Trophoblast cell (in vitro differentiated cells and primary cell): ENCODE data around the gene IL20RB.

Experiments used
- DNase-seq, 2 donors: peaks; one replicate each; pipeline ENCODE4 v3.0.0-alpha.2; 2016
- H2AFZ ChIP-seq: 2 replicates; pipeline ENCODE4 v1.6.1; 2013; ENCODE audit warnings: low read length, moderate library complexity, mild to moderate bottlenecking; ENCODE audit not compliant: insufficient read depth, poor library complexity
- H2AK5ac ChIP-seq: 2 replicates; pipeline ENCODE4 v1.6.1; 2013; ENCODE audit warnings: mild to moderate bottlenecking, low read length
- H2BK120ac ChIP-seq: 2 replicates; pipeline ENCODE4 v1.6.1; 2013; ENCODE audit warnings: low read length, mild to moderate bottlenecking, moderate library complexity; ENCODE audit not compliant: insufficient read depth, poor library complexity
- H2BK12ac ChIP-seq: 2 replicates; pipeline ENCODE4 v1.6.1; 2013; ENCODE audit warnings: mild to moderate bottlenecking, low read length, moderate library complexity
- H2BK5ac ChIP-seq: 2 replicates; pipeline ENCODE4 v1.6.1; 2013; ENCODE audit warnings: low read length, low read depth, moderate library complexity, mild to moderate bottlenecking; ENCODE audit not compliant: poor library complexity
- H3K14ac ChIP-seq: 2 replicates; pipeline ENCODE4 v1.6.1; 2013; ENCODE audit warnings: mild to moderate bottlenecking, low read length
- H3K18ac ChIP-seq: 2 replicates; pipeline ENCODE4 v1.6.1; 2013; ENCODE audit warnings: mild to moderate bottlenecking, low read length
- H3K23ac ChIP-seq: 2 replicates; pipeline ENCODE4 v1.6.1; 2013; ENCODE audit warnings: low read length
- H3K27ac ChIP-seq: 2 replicates; pipeline ENCODE4 v1.5.1; 2013; ENCODE audit warnings: low read depth, mild to moderate bottlenecking, inconsistent platforms, low read length, moderate library complexity
- H3K27me3 ChIP-seq: 2 replicates; pipeline ENCODE4 v1.6.1; 2013; ENCODE audit warnings: inconsistent platforms, mild to moderate bottlenecking, low read length, moderate library complexity; ENCODE audit not compliant: insufficient read depth
- H3K36me3 ChIP-seq, 2 experiments: 1 replicate in 1 of 2; 2 replicates in 1 of 2; pipeline ENCODE4 v1.6.1; 2013; ENCODE audit warnings: low read length in 2 of 2, mild to moderate bottlenecking in 2 of 2, moderate library complexity in 1 of 2; ENCODE audit not compliant: insufficient read depth in 2 of 2, control insufficient read depth in 1 of 2
- H3K4ac ChIP-seq: 2 replicates; pipeline ENCODE4 v1.6.1; 2013; ENCODE audit warnings: low read depth, mild to moderate bottlenecking, low read length, moderate library complexity
- H3K4me1 ChIP-seq, 2 experiments: 1 replicate in 1 of 2; 2 replicates in 1 of 2; pipeline ENCODE4 v1.6.1; 2013; ENCODE audit warnings: low read length in 2 of 2, mild to moderate bottlenecking in 2 of 2, moderate library complexity in 1 of 2; ENCODE audit not compliant: insufficient read depth in 2 of 2, control insufficient read depth in 1 of 2
- H3K4me2 ChIP-seq: 2 replicates; pipeline ENCODE4 v1.6.1; 2013; ENCODE audit warnings: inconsistent platforms, mild to moderate bottlenecking, low read length, moderate library complexity
- H3K4me3 ChIP-seq: 2 replicates; pipeline ENCODE4 v1.5.1; 2013; ENCODE audit warnings: mild to moderate bottlenecking, low read depth, low read length, inconsistent platforms
- H3K79me1 ChIP-seq: one replicate; pipeline ENCODE4 v1.6.1; 2013; ENCODE audit warnings: low read length
- H3K79me2 ChIP-seq: 2 replicates; pipeline ENCODE4 v1.6.1; 2013; ENCODE audit warnings: low read length, mild to moderate bottlenecking; ENCODE audit not compliant: control insufficient read depth, insufficient read depth, poor library complexity
- H3K9ac ChIP-seq: 2 replicates; pipeline ENCODE4 v1.6.1; 2013; ENCODE audit warnings: mild to moderate bottlenecking, low read length
- H3K9me3 ChIP-seq: 2 replicates; pipeline ENCODE4 v1.6.1; 2013; ENCODE audit warnings: low read depth, mild to moderate bottlenecking, control low read depth, inconsistent platforms, low read length; ENCODE audit not compliant: insufficient read depth
- H4K12ac ChIP-seq: 2 replicates; pipeline ENCODE4 v1.6.1; 2013; ENCODE audit warnings: low read depth, mild to moderate bottlenecking, low read length, moderate library complexity
- H4K8ac ChIP-seq: 2 replicates; pipeline ENCODE4 v1.6.1; 2013; ENCODE audit warnings: low read depth, mild to moderate bottlenecking, low read length, moderate library complexity
- H4K91ac ChIP-seq: one replicate; pipeline ENCODE4 v1.6.1; 2013; ENCODE audit warnings: low read depth, mild to moderate bottlenecking, low read length, moderate library complexity
- WGBS: extraction: QIAGEN DNeasy Blood & Tissue Kit; methylation state at CpG from one replicate; pipeline ENCODE4 v1.1.7; 2013; ENCODE audit warnings: missing lambda C conversion rate; ENCODE audit not compliant: insufficient read length, insufficient coverage; ENCODE audit errors: extremely low coverage; 5-methylcytosine and 5-hydroxymethylcytosine counted together

The IL20RB gene

DNA sequence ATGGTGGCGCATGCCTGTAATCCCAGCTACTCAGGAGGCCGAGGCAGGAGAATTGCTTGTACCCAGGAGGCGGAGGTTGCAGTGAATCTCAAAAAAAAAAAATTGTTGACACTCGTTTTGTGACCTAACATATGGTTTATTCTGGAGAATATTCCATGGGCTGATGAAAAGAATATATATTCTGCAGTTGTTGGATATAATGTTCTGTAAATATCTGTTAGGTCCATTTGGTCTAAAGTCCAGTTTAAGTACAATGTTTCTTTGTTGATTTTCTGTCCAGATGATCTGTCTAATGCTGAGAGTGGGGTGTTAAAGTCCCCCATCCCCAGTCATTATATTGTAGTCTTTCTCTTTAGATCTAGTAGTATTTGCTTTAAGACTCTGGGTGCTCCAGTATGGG, 15.6 kb downstream of the IL20RB start:
- H4K8ac ChIP-seq: no peak overlapping the region
- H3K4me1 ChIP-seq: no peaks in the 10 kb centered on the region
- no peaks in the 10 kb centered on the region for H3K79me1 ChIP-seq
- no peak overlapping the region for H2AK5ac ChIP-seq
- H3K9me3 ChIP-seq: no peaks in the 10 kb centered on the region
- H2AFZ ChIP-seq: no peak overlapping the region
- H3K4me2 ChIP-seq: no peak overlapping the region
- no peak overlapping the region for H3K18ac ChIP-seq
- H3K4me3 ChIP-seq: no peak overlapping the region
- H2BK5ac ChIP-seq: no peak overlapping the region
- no peak overlapping the region for H4K12ac ChIP-seq
- no peaks in the 10 kb centered on the region for H3K36me3 ChIP-seq
- H3K9ac ChIP-seq: no peak overlapping the region
- no peak overlapping the region for H2BK120ac ChIP-seq
- no peaks in the 10 kb centered on the region for H3K79me2 ChIP-seq
- no peak overlapping the region for H3K27ac ChIP-seq
- no CpG with 5 or more reads among the region's 4 CpGs for WGBS
- no peak overlapping the region for H2BK12ac ChIP-seq
- no peak overlapping the region for H3K4ac ChIP-seq
- no peak overlapping the region for H4K91ac ChIP-seq
- H3K23ac ChIP-seq: no peak overlapping the region
- no peak for DNase-seq
- H3K27me3 ChIP-seq: no peaks in the 10 kb centered on the region
- H3K14ac ChIP-seq: no peak overlapping the region

DNA sequence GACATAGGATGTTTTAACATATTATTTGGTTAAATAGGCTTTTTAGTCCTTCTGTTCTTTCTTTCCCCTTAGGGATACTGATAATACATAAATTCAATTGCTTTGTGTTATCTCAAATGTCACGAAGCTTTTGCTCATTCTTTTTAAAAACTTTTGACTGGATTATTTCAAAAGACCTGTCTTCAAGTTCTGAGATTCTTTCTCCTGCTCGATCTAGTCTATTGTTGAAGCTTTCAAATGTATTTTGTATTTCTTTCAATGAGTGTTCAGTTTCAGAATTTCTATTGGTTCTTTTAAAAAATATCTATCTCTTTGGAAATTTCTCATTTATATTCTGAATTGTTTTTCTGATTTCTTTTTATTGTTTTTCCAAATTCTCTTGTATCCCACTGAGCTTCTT, 16.9 kb downstream of the IL20RB start:
- Histone ChIP-seq H3K4me3 (no peak overlapping the region), H4K8ac (no peak overlapping the region), H3K36me3 (no peaks in the 10 kb centered on the region), H2AK5ac (no peak overlapping the region), H4K91ac (no peak overlapping the region), H2BK5ac (no peak overlapping the region), H3K79me2 (no peaks in the 10 kb centered on the region), H3K9ac (no peak overlapping the region), H4K12ac (no peak overlapping the region), H3K4me1 (no peaks in the 10 kb centered on the region), H3K18ac (no peak overlapping the region), H3K27ac (no peak overlapping the region), H3K9me3 (no peaks in the 10 kb centered on the region), H3K14ac (no peak overlapping the region), H3K23ac (no peak overlapping the region), H3K27me3 (no peaks in the 10 kb centered on the region), H2BK120ac (no peak overlapping the region), H3K79me1 (no peaks in the 10 kb centered on the region), H2BK12ac (no peak overlapping the region), H3K4me2 (no peak overlapping the region), H3K4ac (no peak overlapping the region), H2AFZ (no peak overlapping the region)
- no peak for DNase-seq
- WGBS: no CpG with 5 or more reads among the region's 2 CpGs

DNA sequence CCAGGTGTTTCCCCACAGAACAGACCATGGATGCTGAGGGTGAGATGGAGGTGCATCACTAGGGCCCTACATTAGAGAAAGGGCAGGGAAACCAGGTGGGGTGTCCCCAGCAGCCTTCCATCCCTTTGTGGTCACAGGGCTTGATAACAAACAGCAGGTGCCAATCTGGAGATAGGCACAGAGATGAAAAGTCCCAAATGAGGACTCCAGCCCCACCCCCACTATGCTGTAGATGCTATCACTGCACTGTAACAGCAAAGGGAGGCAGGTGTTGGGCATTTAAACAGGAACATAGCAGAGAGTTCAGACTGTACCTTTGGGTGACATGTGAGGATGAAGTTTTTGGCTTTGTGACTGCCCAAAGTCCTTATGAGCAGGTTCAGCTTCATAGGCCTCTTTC, 21.4 kb downstream of the IL20RB start:
- H2BK12ac ChIP-seq: no peak overlapping the region
- no peak overlapping the region for H4K91ac ChIP-seq
- DNase-seq: no peak
- H3K79me2 ChIP-seq: no peaks in the 10 kb centered on the region
- no peak overlapping the region for H2BK5ac ChIP-seq
- H3K9ac ChIP-seq: no peak overlapping the region
- no peak overlapping the region for H4K12ac ChIP-seq
- H2AFZ ChIP-seq: no peak overlapping the region
- no peaks in the 10 kb centered on the region for H3K4me1 ChIP-seq
- no peak overlapping the region for H3K14ac ChIP-seq
- no peaks in the 10 kb centered on the region for H3K27me3 ChIP-seq
- H3K4me3 ChIP-seq: no peak overlapping the region
- no peak overlapping the region for H3K27ac ChIP-seq
- H3K4ac ChIP-seq: no peak overlapping the region
- H2BK120ac ChIP-seq: no peak overlapping the region
- H3K23ac ChIP-seq: no peak overlapping the region
- H2AK5ac ChIP-seq: no peak overlapping the region
- H3K79me1 ChIP-seq: no peaks in the 10 kb centered on the region
- H3K9me3 ChIP-seq: peaks cover 1% of the 10 kb centered on the region
- H3K4me2 ChIP-seq: no peak overlapping the region
- H3K36me3 ChIP-seq: no peaks in the 10 kb centered on the region
- H3K18ac ChIP-seq: no peak overlapping the region
- H4K8ac ChIP-seq: no peak overlapping the region

DNA sequence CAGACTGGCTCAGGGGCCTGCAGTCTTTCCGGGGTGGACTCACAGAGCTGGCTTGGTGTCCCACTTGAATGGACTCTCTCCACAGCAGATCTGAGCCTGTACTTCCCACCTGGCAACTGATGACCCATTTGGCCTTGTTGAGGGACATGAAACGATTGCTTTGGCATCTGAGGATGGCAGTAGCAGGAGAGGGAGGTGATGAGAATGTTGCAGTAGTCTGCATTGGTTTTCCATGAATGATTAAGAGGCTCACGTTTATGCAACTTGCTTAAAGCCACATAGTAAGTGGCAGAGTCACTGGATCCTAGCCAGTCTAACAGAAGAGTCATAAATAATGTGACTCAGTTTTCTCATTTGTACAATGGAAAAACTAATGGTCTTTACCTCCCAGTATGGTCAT, 21.9 kb downstream of the IL20RB start:
- DNase-seq: no peak
- no peak overlapping the region for H3K27ac ChIP-seq
- H2BK120ac ChIP-seq: no peak overlapping the region
- H2BK5ac ChIP-seq: no peak overlapping the region
- no peak overlapping the region for H2BK12ac ChIP-seq
- H3K9me3 ChIP-seq: peaks cover 1% of the 10 kb centered on the region
- no peak overlapping the region for H3K4me2 ChIP-seq
- H3K4me1 ChIP-seq: peaks cover 0 to under 1% of the 10 kb centered on the region in 2 experiments
- H3K4ac ChIP-seq: no peak overlapping the region
- no peak overlapping the region for H4K91ac ChIP-seq
- WGBS: no CpG with 5 or more reads among the region's 3 CpGs
- no peak overlapping the region for H3K18ac ChIP-seq
- H4K8ac ChIP-seq: no peak overlapping the region
- no peak overlapping the region for H3K14ac ChIP-seq
- H3K23ac ChIP-seq: no peak overlapping the region
- H3K79me2 ChIP-seq: no peaks in the 10 kb centered on the region
- no peak overlapping the region for H2AFZ ChIP-seq
- no peak overlapping the region for H2AK5ac ChIP-seq
- H3K27me3 ChIP-seq: no peaks in the 10 kb centered on the region
- H3K9ac ChIP-seq: no peak overlapping the region
- H3K36me3 ChIP-seq: no peaks in the 10 kb centered on the region
- no peak overlapping the region for H4K12ac ChIP-seq
- H3K4me3 ChIP-seq: no peak overlapping the region
- no peaks in the 10 kb centered on the region for H3K79me1 ChIP-seq
